HG02970 (cell line): ENCODE measurements around the gene TMEM60.
A peak's percentile ranks its signal among the peaks of the same experiment; 100 is the strongest.
"Not testable (repeated sequence)": the region's sequence is repeated elsewhere in the genome, so short reads cannot be mapped to it uniquely, and the experiment has no call there.

Experiments used
- ATAC-seq: cut with Tn5 transposase; IDR thresholded peaks from one replicate; pipeline ENCODE4 v1.9.1; 2021; ENCODE audit warnings: mild to moderate bottlenecking, moderate library complexity, moderate number of reproducible peaks; ENCODE audit not compliant: unreplicated experiment, low FRiP score

The TMEM60 gene

GRCh38 chr7:77812290-77812685, 14.1 kb upstream of the TMEM60 start:
- no peak for ATAC-seq

DNA sequence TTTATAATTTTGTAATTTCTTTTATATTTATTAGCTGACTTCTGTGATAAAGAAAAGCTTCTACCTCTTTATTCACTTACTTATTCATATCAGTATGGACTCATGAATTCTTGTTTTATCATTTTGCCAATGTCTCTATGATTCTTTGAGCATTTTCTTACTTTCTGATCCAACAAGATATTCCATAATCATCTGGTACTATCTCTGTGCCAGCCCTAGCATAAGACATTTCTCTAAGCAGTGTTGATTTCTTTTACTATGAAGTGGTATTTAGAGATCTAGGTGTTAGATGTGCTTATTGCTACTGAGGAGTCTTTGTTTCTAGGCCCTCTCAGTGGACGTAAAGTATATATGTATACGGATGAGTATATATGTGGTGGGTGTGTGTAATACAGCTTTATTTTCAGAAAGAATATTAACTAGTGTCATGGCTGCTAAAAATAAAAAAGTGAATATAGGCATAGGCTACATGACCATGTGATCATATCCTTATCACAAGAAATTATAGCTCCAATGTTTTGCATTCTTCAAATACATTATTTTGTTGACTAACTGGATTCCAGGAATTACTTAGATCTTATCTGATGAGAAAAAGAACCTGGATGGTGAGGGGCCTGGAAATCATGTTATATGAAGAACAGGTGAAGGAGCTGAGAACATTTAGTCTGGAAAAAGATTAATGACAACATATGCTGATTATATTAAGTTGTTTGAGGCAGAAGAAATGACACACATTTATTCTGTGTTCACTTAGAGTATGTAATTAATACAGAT, 13.5 kb upstream of the TMEM60 start:
- no peak for ATAC-seq

- no peak for ATAC-seq
These were observed 10.3 kb upstream of the TMEM60 start for GRCh38 chr7:77808517-77808916.

DNA sequence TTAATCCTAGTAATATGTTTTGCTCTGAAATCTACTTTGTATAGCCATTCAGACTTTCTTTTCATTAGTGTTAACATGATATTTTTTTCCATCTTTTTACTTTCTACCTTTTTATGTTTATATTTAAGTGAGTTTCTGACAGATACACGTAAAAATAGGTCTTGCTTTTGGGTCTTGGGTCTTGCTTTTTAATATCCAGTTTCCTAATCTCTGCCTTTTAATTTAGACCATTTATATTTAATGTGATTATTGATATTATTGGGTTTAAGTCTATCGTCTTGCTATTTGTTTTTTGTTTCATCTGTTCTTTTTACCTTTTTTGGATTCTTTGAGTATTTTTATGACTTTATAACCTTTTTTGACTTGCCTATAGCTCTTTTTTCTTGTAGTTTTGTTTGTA, 8.2 kb upstream of the TMEM60 start:
- ATAC-seq: no peak

DNA sequence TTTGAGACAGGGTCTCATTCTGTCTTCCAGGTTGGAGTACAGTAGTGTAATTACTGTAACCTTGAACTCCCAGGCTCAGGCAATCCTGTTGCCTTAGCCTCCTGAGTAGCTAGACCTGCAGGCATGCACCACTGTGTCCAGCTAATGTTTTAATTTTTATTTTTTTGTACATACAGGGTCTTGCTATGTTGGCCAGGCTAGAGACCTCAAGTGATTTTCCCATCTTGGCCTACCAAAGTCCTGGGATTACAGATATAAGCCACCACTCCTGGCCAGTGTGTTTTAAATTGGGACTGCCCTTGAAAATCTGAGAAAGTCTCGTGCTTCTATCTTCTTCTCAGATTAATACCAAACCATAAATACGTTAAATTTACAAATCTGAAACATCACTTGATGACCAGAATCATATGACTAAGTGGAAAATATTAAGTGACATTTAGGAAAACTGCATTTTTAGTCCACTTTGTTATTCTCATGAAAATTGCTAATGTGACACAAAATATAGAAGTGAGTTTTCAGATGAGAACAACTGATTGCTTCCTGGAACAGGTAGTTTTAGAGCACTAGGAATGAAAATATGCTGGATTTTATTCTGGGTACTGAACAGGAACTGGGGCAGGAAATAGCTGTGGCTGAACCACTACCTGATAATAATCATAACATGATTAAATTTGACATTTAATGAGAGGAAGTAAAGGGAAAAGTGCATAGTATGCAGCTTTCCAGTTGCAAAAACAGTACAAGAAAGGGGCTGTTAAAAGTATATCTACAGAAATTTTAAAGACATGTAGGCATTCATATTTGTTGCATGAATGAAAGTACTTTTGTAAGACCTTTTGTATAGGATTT, 4.5 kb upstream of the TMEM60 start:
- ATAC-seq: no peak

- ATAC-seq: no peak
These were observed 2.5 kb upstream of the TMEM60 start for GRCh38 chr7:77800730-77801129.

- ATAC-seq: no peak
These were observed 1.9 kb upstream of the TMEM60 start for GRCh38 chr7:77800158-77800557.

DNA sequence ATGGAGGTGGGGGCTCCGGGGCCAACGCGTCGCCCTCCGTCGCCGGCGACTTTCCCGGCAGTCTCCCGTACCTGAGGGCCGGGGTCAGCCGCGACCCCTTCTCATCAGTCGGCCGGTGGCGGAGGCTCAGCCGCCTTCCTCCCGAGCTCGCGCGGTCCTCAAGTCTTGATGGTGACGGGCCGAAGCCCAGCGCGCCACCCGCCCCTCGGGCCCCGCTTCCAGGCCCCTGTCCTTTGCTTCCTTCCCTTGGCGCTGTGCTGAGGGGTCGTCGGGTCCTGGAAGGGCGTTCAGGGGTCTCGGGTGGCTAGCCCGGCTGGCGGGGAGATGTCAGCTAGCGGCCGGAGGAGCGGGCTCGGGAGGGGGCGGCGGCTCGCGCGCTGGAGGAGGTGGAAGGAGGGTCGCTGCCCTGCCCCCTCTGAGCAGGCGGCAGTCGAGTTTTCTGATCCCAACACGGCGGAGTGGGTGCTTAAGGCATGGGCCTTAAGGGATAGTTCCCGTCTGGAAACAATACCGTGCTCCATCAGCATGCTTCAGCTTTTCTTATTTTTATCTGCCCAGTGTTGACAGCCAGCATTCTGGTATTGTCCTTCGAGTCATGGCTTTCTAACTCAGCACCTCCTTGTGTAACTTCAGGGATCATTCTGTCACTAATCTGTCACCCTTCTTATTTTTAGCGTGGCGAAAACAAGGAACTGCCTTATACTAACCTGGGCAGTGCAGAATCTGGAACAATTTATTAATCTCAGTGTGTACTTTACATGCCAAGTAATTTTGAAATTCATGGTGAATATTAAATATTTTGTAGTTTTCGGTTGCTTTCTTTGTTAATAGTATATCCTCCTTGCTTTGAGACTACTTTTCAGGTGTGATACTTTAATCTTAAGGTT, 1.1 kb upstream of the TMEM60 start:
- no peak for ATAC-seq

DNA sequence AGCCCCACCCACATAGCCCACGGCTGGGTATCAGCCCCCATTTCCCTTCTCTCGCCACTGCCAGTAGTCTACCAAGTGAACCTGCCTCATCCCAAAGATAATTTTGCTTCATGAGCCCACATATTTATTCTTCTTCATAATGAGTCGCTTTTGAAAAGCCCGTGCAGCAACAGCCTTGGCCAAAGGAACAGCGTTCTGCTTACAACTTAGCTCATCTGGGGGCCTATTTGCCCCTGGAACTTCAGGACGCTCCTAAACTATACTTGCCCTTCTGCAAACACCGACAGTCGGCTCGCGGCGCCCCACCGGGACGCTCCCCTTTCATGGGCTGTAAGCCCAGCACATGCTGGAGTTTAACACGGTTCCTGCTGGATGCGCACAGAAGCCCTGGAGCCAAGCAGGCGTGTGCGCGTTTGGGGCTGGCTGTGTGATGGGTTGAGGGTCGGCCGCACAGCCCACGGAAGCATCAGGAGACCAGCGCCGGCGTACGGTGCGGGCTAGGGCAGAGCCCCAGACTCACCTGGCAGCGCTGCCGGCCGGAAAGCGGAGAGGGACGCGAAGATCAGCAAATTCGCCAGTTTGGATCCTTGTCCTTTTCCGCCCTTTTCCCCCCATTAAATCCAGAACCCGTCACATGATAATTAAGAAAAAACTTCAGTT, 370 bp downstream of the TMEM60 start:
- ATAC-seq: peak; percentile 24

GRCh38 chr7:77796960-77797359, 1.3 kb downstream of the TMEM60 start:
- no peak for ATAC-seq

GRCh38 chr7:77796109-77796508, 2.1 kb downstream of the TMEM60 start:
- no peak for ATAC-seq

GRCh38 chr7:77794000-77794399, 4.2 kb downstream of the TMEM60 start:
- no peak for ATAC-seq

GRCh38 chr7:77791956-77792355, 6.3 kb downstream of the TMEM60 start:
- no peak for ATAC-seq

- no peak for ATAC-seq
These were observed 6.9 kb downstream of the TMEM60 start for GRCh38 chr7:77791336-77791735.

DNA sequence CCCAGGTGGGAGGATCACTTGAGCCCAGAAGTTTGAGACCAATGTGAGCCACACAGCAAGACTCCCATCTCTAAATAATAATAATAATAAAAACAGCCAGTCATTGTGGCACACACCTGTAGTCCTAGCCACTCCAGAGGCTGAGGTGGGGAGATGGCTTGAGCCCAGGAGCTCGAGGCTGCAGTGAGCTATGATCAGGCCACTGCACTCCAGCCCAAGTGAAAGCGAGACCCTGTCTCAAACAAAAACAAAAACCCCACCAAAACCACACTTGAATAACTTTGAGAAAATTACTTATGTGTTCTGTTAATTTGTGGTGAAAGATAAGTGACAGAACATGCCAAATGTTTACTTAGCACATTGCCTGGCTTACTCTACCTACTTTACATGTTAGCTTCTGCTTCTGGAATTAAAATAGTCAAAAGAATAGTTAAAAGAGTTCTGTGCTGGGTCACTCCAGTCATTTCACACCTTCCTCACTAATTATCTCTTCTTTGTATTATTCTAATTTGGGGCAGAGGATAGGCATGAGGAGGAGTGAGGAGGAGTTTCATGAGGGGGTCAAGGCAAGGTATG, 9.8 kb downstream of the TMEM60 start:
- ATAC-seq: no peak

- ATAC-seq: no peak
These were observed 11.5 kb downstream of the TMEM60 start for GRCh38 chr7:77786741-77787140.

DNA sequence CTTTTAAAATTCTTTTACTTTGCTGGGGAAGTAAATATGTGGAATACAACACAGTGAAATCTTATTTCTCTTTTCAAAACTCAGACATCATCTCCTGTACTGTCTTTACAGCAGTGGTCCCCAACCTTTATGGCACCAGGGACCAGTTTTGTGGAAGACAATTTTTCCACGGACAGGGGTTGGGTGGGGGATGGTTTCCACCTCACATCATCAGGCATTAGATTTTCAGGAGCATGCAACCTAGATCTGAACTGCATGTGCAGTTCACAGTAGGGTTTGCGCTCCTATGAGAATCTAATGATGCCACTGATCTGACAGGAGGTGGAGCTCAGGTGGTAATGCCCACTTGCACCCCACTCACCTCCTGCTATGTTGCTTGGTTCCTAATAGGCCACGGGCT, 12.2 kb downstream of the TMEM60 start:
- ATAC-seq: no peak

DNA sequence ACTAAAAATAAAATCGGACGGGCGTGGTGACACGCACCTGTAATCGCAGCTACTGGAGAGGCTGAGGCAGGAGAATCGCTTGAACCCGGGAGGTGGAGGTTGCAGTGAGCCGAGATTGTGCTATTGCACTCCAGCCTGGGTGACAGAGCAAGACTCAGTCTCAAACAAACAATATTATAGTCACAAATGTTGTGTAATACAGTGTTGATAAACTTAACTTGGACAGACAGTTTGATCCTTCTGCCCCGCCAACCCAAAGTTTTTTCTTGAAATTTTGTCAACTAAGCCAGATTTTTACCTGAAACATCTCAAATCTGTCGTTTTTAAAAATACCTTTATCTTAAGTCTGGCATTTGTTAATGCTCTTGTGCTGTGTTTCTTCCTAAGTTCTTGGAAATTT, 13.8 kb downstream of the TMEM60 start:
- not testable (repeated sequence) for ATAC-seq

DNA sequence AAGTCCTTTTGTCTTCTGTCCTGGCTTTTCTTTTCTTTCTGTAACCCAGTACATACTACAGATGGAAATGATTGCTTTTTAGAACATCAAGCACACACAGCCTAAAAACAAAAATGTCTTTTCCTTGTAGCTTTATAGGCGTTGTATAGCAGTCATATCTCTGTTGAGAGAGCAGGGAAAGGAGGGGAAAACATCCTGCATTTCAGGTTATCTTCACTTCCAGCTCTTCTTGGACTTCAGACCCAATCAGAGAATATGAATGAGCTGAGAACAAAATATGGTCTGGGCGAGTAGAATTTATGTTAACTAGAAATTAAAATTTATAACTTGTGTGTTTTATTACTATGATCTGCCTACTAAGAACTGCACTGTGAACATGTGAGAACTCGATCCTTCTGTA, 14.7 kb downstream of the TMEM60 start:
- ATAC-seq: no peak

DNA sequence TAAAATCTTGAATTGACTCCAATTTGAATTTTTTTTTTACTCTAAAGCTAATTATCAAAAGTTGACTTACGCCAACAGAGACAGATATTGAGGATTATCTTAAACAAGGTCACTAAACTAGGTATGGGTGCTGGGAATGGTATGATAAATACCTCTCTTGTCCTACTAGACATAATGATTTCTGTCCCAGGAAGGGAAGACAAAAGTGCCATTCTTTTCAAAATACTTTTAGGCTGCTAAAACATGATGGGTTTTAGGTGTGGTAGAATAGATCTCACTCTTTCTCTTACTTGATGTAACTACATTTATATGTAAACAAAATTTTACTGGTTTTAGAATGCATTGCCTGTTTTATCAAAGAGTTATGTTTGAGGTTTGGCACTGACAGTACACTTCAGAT, 15.1 kb downstream of the TMEM60 start:
- ATAC-seq: no peak
